ENCODE data around the gene GLIPR1L1. TPM values are rescaled to one million over a fixed set of nuclear protein-coding genes. Genes with fewer than 3 reads are reported as not detected.

The GLIPR1L1 gene
- total and polyA plus RNA-seq, 2 experiments from 2014 or later: not detected

- DNase-seq (ENCODE audit: low read depth in 1 of 2, low spot score in 1 of 2): no peak
- TF ChIP-seq CTCF (IDR thresholded peaks at IDR 0.05; ENCODE audit: low read depth, low read length): no peak
- Histone ChIP-seq H3K27ac (no peak overlapping the region), H3K36me3 (no peaks in the 10 kb centered on the region), H3K4me3 (no peak overlapping the region), H3K4me1 (ENCODE audit: low read depth) (no peaks in the 10 kb centered on the region), H3K9me3 (ENCODE audit: low read depth) (no peaks in the 10 kb centered on the region), H3K27me3 (no peaks in the 10 kb centered on the region)
These were observed 85.4 kb downstream of the GLIPR1L1 start for GRCh38 chr12:75419841-75420240.

Other genes with a start within 250 kb of the GLIPR1L1 start
- not detected in 2 replicates for gene KCNC2, start 124.8 kb upstream of the GLIPR1L1 start, total RNA-seq
- not detected in 2 replicates for gene KCNC2, start 124.8 kb upstream of the GLIPR1L1 start, polyA plus RNA-seq
- gene CAPS2, start 4.3 kb upstream of the GLIPR1L1 start, total RNA-seq: 2.0 and 6.0 TPM in 2 replicates
- 3.3 and 4.3 TPM in 2 replicates for gene CAPS2, start 4.3 kb upstream of the GLIPR1L1 start, polyA plus RNA-seq
- gene GLIPR1L2, start 56.4 kb downstream of the GLIPR1L1 start, total RNA-seq: 0.63 TPM in 1 of 2 replicates, not detected in the other
- 0.54 and 5.6 TPM in 2 replicates for gene GLIPR1L2, start 56.4 kb downstream of the GLIPR1L1 start, polyA plus RNA-seq
- gene GLIPR1, start 146.1 kb downstream of the GLIPR1L1 start, total RNA-seq: 0.03 and 0.53 TPM in 2 replicates
- gene GLIPR1, start 146.1 kb downstream of the GLIPR1L1 start, polyA plus RNA-seq: 0.62 and 1.4 TPM in 2 replicates
- 29.9 and 30.7 TPM in 2 replicates for gene KRR1, start 176.9 kb downstream of the GLIPR1L1 start, total RNA-seq
- gene KRR1, start 176.9 kb downstream of the GLIPR1L1 start, polyA plus RNA-seq: 32.4 and 36.8 TPM in 2 replicates

All from cardiac muscle cell (in vitro differentiated cells and primary cell).